Measurements from ENCODE around the gene SDK2.

- no peak for TF ChIP-seq CTCF (IDR thresholded peaks at IDR 0.05; ENCODE audit: control extremely low read depth in 1 of 3, insufficient read depth in 1 of 3, low read depth in 1 of 3, low read length in 3 of 3)
- no peak for TF ChIP-seq TAF1 (IDR thresholded peaks at IDR 0.05; ENCODE audit: low read depth, low read length)
- no peak for TF ChIP-seq BCL11A (IDR thresholded peaks at IDR 0.05; ENCODE audit: low read depth in 2 of 2, low read length in 2 of 2)
- TF ChIP-seq ATF3 (IDR thresholded peaks at IDR 0.05; ENCODE audit: insufficient read depth, low read depth, low read length): no peak
- no peak for TF ChIP-seq KDM5A (IDR thresholded peaks at IDR 0.05; ENCODE audit: low read length)
- no peak for TF ChIP-seq EP300 (IDR thresholded peaks at IDR 0.05; ENCODE audit: borderline replicate concordance in 1 of 2, low read depth in 2 of 2, low read length in 2 of 2)
- no peak for TF ChIP-seq POLR2AphosphoS5 (IDR thresholded peaks at IDR 0.05; ENCODE audit: low read depth, low read length)
- TF ChIP-seq JUND (IDR thresholded peaks at IDR 0.05; ENCODE audit: low read length): no peak
- TF ChIP-seq RXRA (IDR thresholded peaks at IDR 0.05; ENCODE audit: insufficient read depth, low read depth, low read length): no peak
- no peak for TF ChIP-seq HDAC6 (IDR thresholded peaks at IDR 0.05; ENCODE audit: low read depth, low read length)
- TF ChIP-seq TCF12 (IDR thresholded peaks at IDR 0.05; ENCODE audit: low read depth, low read length): no peak
- TF ChIP-seq CHD2 (IDR thresholded peaks at IDR 0.05; ENCODE audit: low read length): no peak
- TF ChIP-seq GABPA (IDR thresholded peaks at IDR 0.05; ENCODE audit: borderline replicate concordance, insufficient read depth, low read length): no peak
Measured at GRCh38 chr17:73497721-73498120, 146.5 kb downstream of the SDK2 start.
